PC-3 (cell line): ENCODE data around the gene HHIP. TPM values are rescaled to one million over a fixed set of nuclear protein-coding genes. Genes with fewer than 3 reads are reported as not detected.

Experiments used
- ATAC-seq: fragments of 200-7000 bp; cut with Tn5 transposase; 2 replicates; pipeline ENCODE4 v1.9.1; 2020; ENCODE audit warnings: mild to moderate bottlenecking, moderate library complexity
- BruUV-seq: library from RNA; stranded (reverse); fragments of 400-500 nt; replicated peaks from 2 replicates; lab custom pipeline; 2021; lab: Mats Ljungman, UMichigan
- CTCF ChIA-PET: fragments of 300-600 bp; sonication (Branson Sonifier 250); formaldehyde crosslinking; loops from one replicate; lab custom pipeline; 2022; ENCODE audit warnings: antibody characterized with exemption; lab: Charles Lee
- POLR2A ChIA-PET: fragments of 300-600 bp; sonication (Branson Sonifier 250); formaldehyde crosslinking; loops from one replicate; lab custom pipeline; 2022; ENCODE audit warnings: antibody characterized with exemption; ENCODE audit not compliant: unreplicated experiment; lab: Charles Lee
- DNase-seq: peaks from one replicate; pipeline ENCODE4 v3.0.0-alpha.2; 2015
- H2AFZ ChIP-seq: fragments of 300-600 bp; sonication (generic); 2 replicates; pipeline ENCODE4 v1.6.0; 2016; ENCODE audit warnings: antibody characterized with exemption, low read length
- H3F3A ChIP-seq: fragments of 300-600 bp; sonication (generic); one replicate; pipeline ENCODE4 v1.6.0; 2017; ENCODE audit warnings: antibody characterized with exemption, low read length, control low read depth, mild to moderate bottlenecking; ENCODE audit not compliant: unreplicated experiment
- H3K27ac ChIP-seq: fragments of 300-600 bp; sonication (generic); 2 replicates; pipeline ENCODE4 v1.5.1; 2016; ENCODE audit warnings: mild to moderate bottlenecking, low read length
- H3K27me3 ChIP-seq: fragments of 300-600 bp; sonication (generic); 2 replicates; pipeline ENCODE4 v1.6.1; 2016; ENCODE audit warnings: low read length, mixed read lengths
- H3K36me3 ChIP-seq: fragments of 300-600 bp; sonication (generic); 2 replicates; pipeline ENCODE4 v1.6.1; 2016; ENCODE audit warnings: low read depth, mixed run types, low read length, mixed read lengths
- H3K4me1 ChIP-seq: fragments of 300-600 bp; sonication (generic); 2 replicates; pipeline ENCODE4 v1.5.1; 2016; ENCODE audit warnings: low read length; ENCODE audit not compliant: insufficient read depth
- H3K4me2 ChIP-seq: fragments of 300-600 bp; sonication (generic); 2 replicates; pipeline ENCODE4 v1.6.0; 2016; ENCODE audit warnings: low read length
- H3K4me3 ChIP-seq: fragments of 300-600 bp; sonication (generic); 2 replicates; pipeline ENCODE4 v1.5.1; 2016; ENCODE audit warnings: mild to moderate bottlenecking, low read length, mixed read lengths
- H3K79me2 ChIP-seq: fragments of 300-600 bp; sonication (generic); 2 replicates; pipeline ENCODE4 v1.6.1; 2017; ENCODE audit warnings: low read length, mixed read lengths
- H3K9ac ChIP-seq: fragments of 300-600 bp; sonication (generic); 2 replicates; pipeline ENCODE4 v1.6.0; 2016; ENCODE audit warnings: mild to moderate bottlenecking, low read length
- H3K9me2 ChIP-seq: fragments of 300-600 bp; sonication (generic); replicated peaks from 2 replicates; pipeline ENCODE4 v1.6.1; 2016; ENCODE audit warnings: mixed run types, low read length, mixed read lengths
- H3K9me3 ChIP-seq: fragments of 300-600 bp; sonication (generic); 2 replicates; pipeline ENCODE4 v1.6.1; 2016; ENCODE audit warnings: low read length, mixed read lengths
- H4K20me1 ChIP-seq: fragments of 300-600 bp; sonication (generic); 2 replicates; pipeline ENCODE4 v1.6.1; 2016; ENCODE audit warnings: low read length, mixed read lengths
- EZH2 ChIP-seq: fragments of 300-600 bp; sonication (generic); IDR thresholded peaks from one replicate; pipeline ENCODE4 v1.6.1; 2017; ENCODE audit warnings: antibody characterized with exemption, mild to moderate bottlenecking, low read length; ENCODE audit not compliant: unreplicated experiment
- EZH2phosphoT487 ChIP-seq: fragments of 300-600 bp; sonication (generic); IDR thresholded peaks from 2 replicates; pipeline ENCODE4 v1.6.1; 2018; ENCODE audit warnings: mild to moderate bottlenecking, antibody characterized with exemption, low read length, borderline replicate concordance
- intact Hi-C: fragments of 100-400 bp; cut with micrococcal nuclease; formaldehyde crosslinking; loops from 2 replicates; pipeline ENCODE4 v1.9.0; 2023
- total RNA-seq: library from RNA; depleted of rRNA; stranded (reverse); fragments of >200 nt; gene quantifications from 2 replicates; pipeline ENCODE4 v1.2.3, GENCODE V29; 2014
- TF ChIP-seq, protein P1 (sequence below): fragments of 300-600 bp; sonication (generic); conservative IDR thresholded peaks from 2 replicates; pipeline ENCODE4 v1.5.1; 2017; ENCODE audit warnings: antibody characterized with exemption, low read depth, mild to moderate bottlenecking, low read length

The HHIP gene
- total RNA-seq, 1 experiment from 2014 or later, result 1.2 TPM

DNA sequence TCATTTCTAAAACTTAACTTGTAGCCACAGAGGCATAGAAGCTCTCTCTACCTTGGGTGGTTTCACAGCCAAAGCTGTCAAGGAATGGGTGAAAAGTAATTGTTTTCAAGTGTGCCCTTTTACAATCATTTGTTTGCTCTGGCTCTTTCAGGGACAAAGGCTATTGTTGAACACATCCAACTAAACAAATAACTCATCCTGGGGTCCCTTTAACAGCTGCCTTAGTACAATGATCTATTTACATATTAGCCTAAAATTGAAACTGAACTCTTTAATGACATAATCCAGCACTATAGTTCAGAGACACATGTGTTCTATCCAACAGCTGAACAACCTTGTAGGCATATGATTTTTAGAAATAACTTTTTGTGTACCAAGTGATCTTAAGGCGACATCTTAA, 3.7 kb downstream of the HHIP start:
- H3K4me2 ChIP-seq, result no peak overlapping the region
- H4K20me1 ChIP-seq, result no peaks in the 10 kb centered on the region
- BruUV-seq, result no TSS peak
- no peak overlapping the region for H3K9ac ChIP-seq
- TF ChIP-seq EZH2 (no peak), EZH2phosphoT487 (no peak)
- TF ChIP-seq, protein P1, sequence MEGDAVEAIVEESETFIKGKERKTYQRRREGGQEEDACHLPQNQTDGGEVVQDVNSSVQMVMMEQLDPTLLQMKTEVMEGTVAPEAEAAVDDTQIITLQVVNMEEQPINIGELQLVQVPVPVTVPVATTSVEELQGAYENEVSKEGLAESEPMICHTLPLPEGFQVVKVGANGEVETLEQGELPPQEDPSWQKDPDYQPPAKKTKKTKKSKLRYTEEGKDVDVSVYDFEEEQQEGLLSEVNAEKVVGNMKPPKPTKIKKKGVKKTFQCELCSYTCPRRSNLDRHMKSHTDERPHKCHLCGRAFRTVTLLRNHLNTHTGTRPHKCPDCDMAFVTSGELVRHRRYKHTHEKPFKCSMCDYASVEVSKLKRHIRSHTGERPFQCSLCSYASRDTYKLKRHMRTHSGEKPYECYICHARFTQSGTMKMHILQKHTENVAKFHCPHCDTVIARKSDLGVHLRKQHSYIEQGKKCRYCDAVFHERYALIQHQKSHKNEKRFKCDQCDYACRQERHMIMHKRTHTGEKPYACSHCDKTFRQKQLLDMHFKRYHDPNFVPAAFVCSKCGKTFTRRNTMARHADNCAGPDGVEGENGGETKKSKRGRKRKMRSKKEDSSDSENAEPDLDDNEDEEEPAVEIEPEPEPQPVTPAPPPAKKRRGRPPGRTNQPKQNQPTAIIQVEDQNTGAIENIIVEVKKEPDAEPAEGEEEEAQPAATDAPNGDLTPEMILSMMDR, result no peak
- CTCF ChIA-PET, result no interaction called here
- H3F3A ChIP-seq, result no peaks in the 10 kb centered on the region
- H3K27ac ChIP-seq, result no peak overlapping the region
- no peaks in the 10 kb centered on the region for H3K79me2 ChIP-seq
- no peaks in the 10 kb centered on the region for H3K4me1 ChIP-seq
- no peaks in the 10 kb centered on the region for H3K9me3 ChIP-seq
- ATAC-seq (no peak), DNase-seq (no peak)
- no peaks in the 10 kb centered on the region for H3K9me2 ChIP-seq
- no peak overlapping the region for H3K4me3 ChIP-seq
- no peak overlapping the region for H2AFZ ChIP-seq
- POLR2A ChIA-PET, result no interaction called here
- intact Hi-C loops, result no loop called here
- H3K27me3 ChIP-seq, result peaks cover 43% of the 10 kb centered on the region
- H3K36me3 ChIP-seq, result no peaks in the 10 kb centered on the region

DNA sequence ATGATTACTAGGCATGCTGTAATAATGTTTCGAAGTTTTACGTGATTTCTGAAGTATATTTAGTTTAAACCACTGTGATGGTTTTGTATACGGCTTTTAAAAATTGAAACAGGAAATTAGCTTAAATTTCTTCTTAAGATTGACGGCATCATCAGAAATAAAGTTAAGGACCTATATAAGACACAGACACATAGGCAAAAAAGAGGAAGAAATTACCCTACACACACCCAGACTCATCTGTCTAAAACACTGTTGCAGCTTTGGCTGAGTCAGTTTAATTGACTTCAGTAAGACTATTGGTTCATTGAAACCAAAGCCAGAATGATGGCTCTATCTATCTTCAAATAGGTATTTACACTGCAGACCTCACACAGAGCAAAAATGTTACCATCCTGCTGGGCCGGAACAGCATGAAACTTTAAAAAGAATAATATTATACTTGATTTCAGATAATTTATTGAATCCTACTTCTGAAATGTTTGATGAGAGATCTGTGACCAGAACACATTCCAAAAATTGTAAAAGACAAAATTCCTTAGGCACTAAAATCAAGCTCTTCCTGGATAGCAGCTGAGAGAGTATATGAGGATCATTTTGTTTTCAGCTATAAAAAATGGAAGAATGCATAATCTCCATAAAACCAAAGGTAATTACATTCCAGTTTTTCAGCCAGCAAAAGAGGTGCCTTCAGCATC, 4.5 kb downstream of the HHIP start:
- no peaks in the 10 kb centered on the region for H3K9me3 ChIP-seq
- DNase-seq (no peak), ATAC-seq (no peak)
- H4K20me1 ChIP-seq, result no peaks in the 10 kb centered on the region
- H3K36me3 ChIP-seq, result no peaks in the 10 kb centered on the region
- no TSS peak for BruUV-seq
- no peak overlapping the region for H2AFZ ChIP-seq
- H3K4me3 ChIP-seq, result no peak overlapping the region
- H3K27ac ChIP-seq, result no peak overlapping the region
- H3K27me3 ChIP-seq, result peaks cover 44% of the 10 kb centered on the region
- no peaks in the 10 kb centered on the region for H3K4me1 ChIP-seq
- TF ChIP-seq, protein P1, result no peak
- no peak for TF ChIP-seq EZH2
- no peak for TF ChIP-seq EZH2phosphoT487
- H3F3A ChIP-seq, result no peaks in the 10 kb centered on the region
- no peaks in the 10 kb centered on the region for H3K9me2 ChIP-seq
- intact Hi-C loops, result no loop called here
- ChIA-PET CTCF (no interaction called here), POLR2A (no interaction called here)
- H3K79me2 ChIP-seq, result no peaks in the 10 kb centered on the region
- H3K9ac ChIP-seq, result no peak overlapping the region
- no peak overlapping the region for H3K4me2 ChIP-seq

DNA sequence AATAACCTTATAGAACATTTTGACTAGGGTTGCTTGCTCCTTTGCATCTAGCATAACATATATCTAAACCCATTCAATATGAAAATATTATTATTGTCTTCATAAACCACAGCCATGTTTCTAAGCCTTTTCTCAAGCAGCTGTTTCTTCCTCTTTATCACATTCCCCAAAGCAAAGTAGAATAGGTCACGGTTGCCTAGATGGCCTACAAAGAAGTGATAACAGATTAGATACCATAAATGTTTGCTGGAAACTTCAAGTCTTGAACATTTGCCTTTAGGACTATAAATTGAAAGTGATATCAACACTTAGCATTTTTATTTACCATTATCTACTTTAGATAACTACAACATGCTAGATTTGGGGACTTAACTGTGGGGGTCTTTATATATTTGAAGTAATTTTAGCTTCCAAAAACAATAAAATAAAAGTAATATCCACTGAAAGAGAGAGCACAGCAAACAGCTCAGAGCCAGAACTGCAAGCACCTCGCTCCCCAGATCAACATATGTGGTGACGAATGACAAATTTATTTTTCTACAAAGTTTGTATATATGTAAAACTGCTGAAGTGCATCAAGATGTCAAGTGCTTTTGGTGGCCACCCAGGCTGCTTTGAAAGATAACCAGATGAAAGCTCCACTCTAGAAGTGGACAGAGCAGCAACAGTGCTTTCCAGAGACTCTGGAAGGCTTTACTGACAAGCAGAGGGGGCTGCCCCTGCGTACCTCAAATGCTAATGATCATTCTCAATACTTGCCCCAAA, 8.0 kb downstream of the HHIP start:
- no peak overlapping the region for H3K4me2 ChIP-seq
- intact Hi-C loops, result no loop called here

More for the DNA sequence above, 8.0 kb downstream of the HHIP start:
- no peak for ATAC-seq
- Histone ChIP-seq H3K79me2 (no peaks in the 10 kb centered on the region), H3K9ac (no peak overlapping the region), H3K9me3 (no peaks in the 10 kb centered on the region), H3K9me2 (no peaks in the 10 kb centered on the region), H4K20me1 (no peaks in the 10 kb centered on the region), H3F3A (no peaks in the 10 kb centered on the region), H3K27ac (no peak overlapping the region), H3K4me3 (no peak overlapping the region), H3K36me3 (no peaks in the 10 kb centered on the region), H2AFZ (no peak overlapping the region), H3K27me3 (peaks cover 19% of the 10 kb centered on the region), H3K4me1 (no peaks in the 10 kb centered on the region)
- TF ChIP-seq, protein P1, result no peak
- no peak for TF ChIP-seq EZH2
- TF ChIP-seq EZH2phosphoT487, result no peak
- CTCF ChIA-PET, result no interaction called here
- DNase-seq, result no peak
- BruUV-seq, result no TSS peak
- POLR2A ChIA-PET, result no interaction called here
